GM12891 (cell line): ENCODE results near the gene DMBX1.

Experiments
- DNase-seq: peaks from one replicate; pipeline ENCODE4 v3.0.0; 2011; ENCODE audit warnings: low spot score; ENCODE audit not compliant: insufficient read length
- FAIRE-seq: peaks from 2 replicates; lab custom pipeline; 2011; peaks lifted over from hg19 to GRCh38; lab: Jason Lieb, UNC
- PAX5 ChIP-seq: IDR thresholded peaks from 2 replicates; pipeline ENCODE4 v1.6.1; 2011; ENCODE audit warnings: low read length, moderate library complexity, mild to moderate bottlenecking; ENCODE audit not compliant: insufficient read depth, severe bottlenecking
- POLR2A ChIP-seq: IDR thresholded peaks from 2 replicates; pipeline ENCODE4 v1.6.1; 2011; ENCODE audit warnings: low read depth, low read length, control low read depth
- POLR2AphosphoS5 ChIP-seq: IDR thresholded peaks from 2 replicates; pipeline ENCODE4 v1.6.1; 2011; ENCODE audit warnings: low read depth, low read length, control low read depth
- POU2F2 ChIP-seq: IDR thresholded peaks from 2 replicates; pipeline ENCODE4 v1.6.1; 2011; ENCODE audit warnings: low read depth, mild to moderate bottlenecking, control low read depth, low read length, moderate library complexity
- SPI1 ChIP-seq: IDR thresholded peaks from 2 replicates; pipeline ENCODE4 v1.6.1; 2011; ENCODE audit warnings: low read depth, low read length, control low read depth
- TAF1 ChIP-seq: IDR thresholded peaks from 2 replicates; pipeline ENCODE4 v1.6.1; 2011; ENCODE audit warnings: low read depth, low read length, control low read depth

The DMBX1 gene

DNA sequence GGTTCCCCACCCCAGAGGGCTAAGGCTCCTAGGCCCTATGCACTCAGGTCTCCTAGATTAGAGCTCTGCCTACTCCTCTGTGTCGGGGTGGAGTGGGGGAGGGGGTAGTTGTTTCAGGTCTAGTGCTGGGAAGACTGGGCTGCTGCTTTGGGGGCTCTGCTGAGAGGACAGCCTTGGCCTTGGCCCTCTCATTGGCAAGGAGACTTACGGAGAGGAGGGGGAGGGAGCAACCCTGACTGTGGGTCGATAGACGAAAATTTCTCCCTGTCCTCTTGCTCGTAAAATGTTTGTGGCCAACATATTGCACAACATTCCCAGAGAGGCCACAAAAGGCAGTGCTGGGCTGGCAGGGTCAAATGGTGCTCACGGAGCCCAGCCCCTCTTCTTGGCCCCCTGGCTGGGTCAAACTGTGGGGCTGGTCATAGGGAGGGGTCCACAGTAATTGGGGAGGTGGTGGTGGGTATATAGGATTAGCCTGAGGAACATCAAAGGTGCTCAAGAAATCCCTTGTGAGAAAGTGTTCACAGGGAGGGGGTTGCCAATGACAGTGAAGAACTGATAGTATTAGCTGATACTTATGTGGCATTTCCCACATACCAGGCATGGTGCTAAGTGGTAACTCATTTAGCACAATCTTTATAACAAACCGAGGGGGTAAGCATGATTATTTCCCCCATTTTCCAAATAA, 8.5 kb upstream of the DMBX1 start:
- TF ChIP-seq TAF1, result no peak
- DNase-seq, result no peak
- no peak for FAIRE-seq

GRCh38 chr1:46481961-46482360, 7.7 kb upstream of the DMBX1 start:
- no peak for DNase-seq
- no peak for FAIRE-seq
- no peak for TF ChIP-seq SPI1
- TF ChIP-seq POLR2A, result no peak
- no peak for TF ChIP-seq PAX5
- no peak for TF ChIP-seq POLR2AphosphoS5
- TF ChIP-seq POU2F2, result no peak
- no peak for TF ChIP-seq TAF1

- no peak for FAIRE-seq
- DNase-seq, result no peak
- TF ChIP-seq PAX5, result no peak
- TF ChIP-seq TAF1, result no peak
- TF ChIP-seq SPI1, result no peak
- no peak for TF ChIP-seq POLR2A
- TF ChIP-seq POU2F2, result no peak
Observed at GRCh38 chr1:46483589-46483988, 6.0 kb upstream of the DMBX1 start.

DNA sequence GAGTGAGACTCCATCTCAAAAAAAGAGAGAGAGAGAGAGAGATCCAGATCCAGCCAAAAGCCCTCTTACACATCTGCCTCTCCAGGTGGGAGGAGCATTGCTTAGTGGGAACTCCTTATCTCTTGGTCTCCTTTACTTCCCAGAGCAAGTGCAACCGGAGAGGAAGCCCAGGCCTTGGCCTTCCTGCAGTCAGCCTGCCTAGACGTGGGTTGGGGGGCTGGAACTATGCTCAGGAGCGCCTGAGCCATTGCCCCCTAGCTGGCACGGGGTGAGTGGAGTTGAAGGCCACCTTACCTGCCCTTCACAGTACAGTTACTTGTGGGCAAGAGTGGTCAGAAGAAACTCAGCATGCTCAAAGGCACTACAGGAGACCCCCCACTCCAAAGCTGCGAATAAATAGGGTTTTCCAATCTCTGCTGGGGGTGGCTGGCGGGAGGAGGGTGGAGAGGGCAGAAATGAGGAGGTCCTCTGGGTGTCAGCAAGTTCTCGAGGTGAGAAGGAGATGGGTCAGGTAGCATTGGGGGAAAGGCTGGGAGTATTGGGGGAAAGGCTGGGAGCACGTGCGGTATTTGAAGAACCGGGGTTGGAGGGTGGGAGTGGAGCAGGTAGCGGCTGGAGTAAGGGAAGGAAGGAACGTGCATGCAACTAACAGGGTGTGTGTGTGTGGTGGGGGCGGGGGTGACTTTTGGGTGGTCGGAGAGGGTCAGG, 4.7 kb upstream of the DMBX1 start:
- no peak for DNase-seq
- TF ChIP-seq POLR2AphosphoS5, result no peak
- TF ChIP-seq TAF1, result no peak
- no peak for TF ChIP-seq PAX5
- TF ChIP-seq POLR2A, result no peak
- no peak for TF ChIP-seq SPI1
- TF ChIP-seq POU2F2, result no peak
- no peak for FAIRE-seq

DNA sequence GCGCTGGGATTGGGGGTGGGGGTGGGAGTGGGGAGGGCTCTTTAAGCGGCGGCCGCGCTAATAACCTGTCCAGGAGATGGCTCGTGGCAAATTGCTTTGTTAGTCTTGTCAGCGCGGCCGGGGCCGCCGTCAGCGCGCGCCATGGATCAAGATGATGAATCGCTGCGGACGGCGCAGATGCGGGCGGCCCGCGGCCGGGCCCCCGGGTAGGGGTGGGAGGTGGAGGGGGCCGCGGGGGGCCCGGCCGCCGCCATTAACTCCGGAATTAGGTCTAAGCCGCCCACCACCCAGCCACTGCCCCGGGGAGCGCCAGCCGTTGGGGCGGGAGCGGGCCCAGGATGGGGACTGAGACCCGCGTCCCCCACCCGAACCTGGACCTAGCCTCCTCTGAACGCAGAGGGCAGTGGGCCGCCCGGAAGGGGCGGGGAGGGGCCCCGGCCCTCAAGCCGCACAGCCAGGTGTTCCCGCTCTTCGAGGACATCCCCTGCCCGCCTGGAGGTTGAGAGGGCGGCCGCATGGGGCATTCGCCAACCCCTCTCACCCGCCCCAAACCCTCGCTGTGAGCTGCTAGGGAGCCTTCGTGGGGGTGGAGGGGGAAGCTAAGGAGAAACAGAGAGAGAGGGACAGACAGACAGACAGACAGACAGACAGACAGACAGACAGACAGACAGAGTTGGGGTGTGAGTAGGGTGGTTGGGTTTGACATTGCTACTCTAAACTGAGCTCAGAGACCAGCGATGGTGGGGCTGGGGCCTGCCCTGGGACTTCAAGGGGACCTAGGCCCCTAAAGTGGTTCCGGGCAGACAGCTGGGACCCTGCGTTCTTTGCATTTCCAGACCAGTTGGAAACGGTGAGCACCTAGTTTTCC, 3.8 kb upstream of the DMBX1 start:
- DNase-seq (no peak), FAIRE-seq (no peak)
- TF ChIP-seq POLR2A (no peak), POU2F2 (no peak), TAF1 (no peak), PAX5 (no peak), POLR2AphosphoS5 (no peak), SPI1 (no peak)

DNA sequence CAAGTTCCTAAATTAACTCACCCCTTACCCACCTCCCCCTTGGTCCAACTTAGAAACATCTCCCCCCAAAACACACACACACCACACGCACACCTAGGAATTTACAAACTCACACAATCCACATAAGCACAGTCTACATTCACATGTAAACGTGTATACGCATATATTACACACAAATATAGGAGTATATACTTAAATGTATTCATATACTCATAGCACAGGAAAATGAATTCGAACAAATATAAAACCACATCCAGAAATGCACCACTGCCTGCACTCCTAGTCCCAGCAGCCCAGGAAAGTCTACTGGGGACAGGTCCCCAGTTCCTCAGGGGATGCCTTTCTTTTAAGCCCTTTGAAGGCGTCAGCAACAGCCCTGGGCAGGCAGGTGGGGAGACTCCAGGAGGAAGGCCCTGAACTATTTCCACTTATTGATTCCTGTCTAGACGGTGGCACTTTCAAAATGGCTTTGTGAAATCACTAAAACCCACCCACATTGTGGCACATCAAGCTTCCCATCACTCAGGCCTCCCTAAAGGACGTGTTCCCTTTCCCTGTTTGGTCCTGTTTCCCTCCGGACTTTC, 3.1 kb upstream of the DMBX1 start:
- TF ChIP-seq POU2F2 (no peak), SPI1 (no peak), POLR2AphosphoS5 (no peak), PAX5 (no peak), POLR2A (no peak), TAF1 (no peak)
- no peak for DNase-seq
- FAIRE-seq, result no peak

GRCh38 chr1:46487818-46488218, 1.8 kb upstream of the DMBX1 start:
- DNase-seq (no peak), FAIRE-seq (peak; percentile 26)
- TF ChIP-seq POLR2AphosphoS5 (no peak), PAX5 (no peak), POU2F2 (no peak), POLR2A (no peak), TAF1 (no peak), SPI1 (no peak)

- no peak for TF ChIP-seq POU2F2
- no peak for TF ChIP-seq POLR2A
- no peak for TF ChIP-seq PAX5
- no peak for TF ChIP-seq POLR2AphosphoS5
- no peak for TF ChIP-seq TAF1
- TF ChIP-seq SPI1, result no peak
- no peak for FAIRE-seq
- DNase-seq, result no peak
Observed at GRCh38 chr1:46488343-46489168, 1.1 kb upstream of the DMBX1 start.

DNA sequence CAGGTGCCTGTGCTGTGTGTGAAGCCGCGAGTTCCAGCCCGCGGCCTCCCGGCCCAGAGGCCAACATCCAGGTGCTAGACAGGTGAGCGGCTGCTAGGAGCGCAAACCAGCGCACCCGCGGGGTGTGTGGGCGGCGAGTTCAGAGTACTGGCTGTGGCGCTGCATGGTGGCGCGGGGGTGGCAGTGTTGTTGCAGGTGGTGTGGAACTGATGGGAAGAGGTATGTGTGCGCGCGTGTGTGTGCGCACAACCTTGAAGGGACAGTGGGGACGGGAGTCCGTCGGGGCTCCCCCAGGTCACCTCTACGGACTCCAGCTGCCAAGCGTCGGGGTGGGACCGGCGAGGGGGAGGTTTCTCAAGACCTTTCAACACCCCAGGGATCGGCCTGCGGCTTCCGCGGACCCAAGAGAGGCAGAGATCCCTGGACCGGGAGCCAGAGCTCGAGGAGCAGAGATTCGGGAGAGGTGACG, 433 bp upstream of the DMBX1 start:
- TF ChIP-seq POU2F2 (no peak), POLR2A (no peak), TAF1 (no peak), PAX5 (no peak), SPI1 (no peak), POLR2AphosphoS5 (no peak)
- DNase-seq (peak; percentile 49), FAIRE-seq (no peak)
